KMS-11 (cell line): ENCODE measurements around the gene ECSCR.
A peak's percentile ranks its signal among the peaks of the same experiment; 100 is the strongest.

Experiments
- H2AFZ ChIP-seq: fragments of 200-600 bp; sonication (generic); 2 replicates; pipeline ENCODE4 v1.6.1; 2016; ENCODE audit warnings: antibody characterized with exemption, mixed run types, low read depth
- H3K27ac ChIP-seq: fragments of 200-600 bp; sonication (generic); 2 replicates; pipeline ENCODE4 v1.6.1; 2016; ENCODE audit warnings: mild to moderate bottlenecking, mixed run types
- H3K27me3 ChIP-seq: fragments of 200-600 bp; sonication (generic); 2 replicates; pipeline ENCODE4 v1.6.1; 2017; ENCODE audit warnings: mild to moderate bottlenecking, low read depth, mixed run types, moderate library complexity; ENCODE audit not compliant: insufficient read depth
- H3K36me3 ChIP-seq: fragments of 200-600 bp; sonication (generic); 2 replicates; pipeline ENCODE4 v1.6.1; 2017; ENCODE audit warnings: mild to moderate bottlenecking, mixed run types; ENCODE audit not compliant: insufficient read depth
- H3K4me1 ChIP-seq: fragments of 200-600 bp; sonication (generic); 2 replicates; pipeline ENCODE4 v1.6.1; 2016; ENCODE audit warnings: mild to moderate bottlenecking, low read depth, mixed run types; ENCODE audit not compliant: poor library complexity, severe bottlenecking
- H3K4me2 ChIP-seq: fragments of 200-600 bp; sonication (generic); 2 replicates; pipeline ENCODE4 v1.7.0; 2016; ENCODE audit warnings: mild to moderate bottlenecking, mixed run types
- H3K4me3 ChIP-seq: fragments of 200-600 bp; sonication (generic); IDR thresholded peaks from 2 replicates; pipeline ENCODE4 v1.6.1; 2017; ENCODE audit warnings: low read depth, low read length, mixed read lengths; ENCODE audit not compliant: insufficient read depth
- H3K79me2 ChIP-seq: fragments of 200-600 bp; sonication (generic); 2 replicates; pipeline ENCODE4 v1.6.1; 2016; ENCODE audit warnings: low read depth, mixed run types; ENCODE audit not compliant: insufficient read depth
- H3K9ac ChIP-seq: fragments of 200-600 bp; sonication (generic); 2 replicates; pipeline ENCODE4 v1.6.1; 2016; ENCODE audit warnings: mild to moderate bottlenecking, mixed run types
- H4K20me1 ChIP-seq: fragments of 200-600 bp; sonication (generic); 2 replicates; pipeline ENCODE4 v1.6.1; 2016; ENCODE audit warnings: mild to moderate bottlenecking, mixed run types; ENCODE audit not compliant: insufficient read depth
- CTCF ChIP-seq: fragments of 200-600 bp; sonication (generic); conservative IDR thresholded peaks from 2 replicates; pipeline ENCODE4 v1.6.1; 2017; ENCODE audit warnings: low read depth, mild to moderate bottlenecking, antibody characterized with exemption, low read length, moderate library complexity, mixed read lengths

The ECSCR gene

GRCh38 chr5:139403787-139404483, 58.6 kb downstream of the ECSCR start, which contains the start of gene SPATA24:
SPATA24 (minus strand) TSS chr5:139404089; CDS start chr5:139404060, 29 bp downstream.
- H3K9ac ChIP-seq: peak within 1 kb of the TSS; percentile 56
- H3K36me3 ChIP-seq: no peaks in the 10 kb centered on the region
- TF ChIP-seq CTCF: no peak
- H3K4me2 ChIP-seq: peak within 1 kb of the TSS; percentile 73
- no peaks in the 10 kb centered on the region for H4K20me1 ChIP-seq
- peaks cover 24% of the 10 kb centered on the region for H3K4me1 ChIP-seq
- no peaks in the 10 kb centered on the region for H3K27me3 ChIP-seq
- H3K27ac ChIP-seq: peak within 1 kb of the TSS; percentile 75
- peak within 1 kb of the TSS; percentile 77 for H2AFZ ChIP-seq
- no peak within 1 kb of the TSS for H3K4me3 ChIP-seq
- no peaks in the 10 kb centered on the region for H3K79me2 ChIP-seq

GRCh38 chr5:139403418-139403786, 59.1 kb downstream of the ECSCR start:
- H3K27ac ChIP-seq: peak overlapping the region; percentile 75
- H3K4me1 ChIP-seq: peaks cover 24% of the 10 kb centered on the region
- no peak overlapping the region for H3K4me3 ChIP-seq
- peak overlapping the region; percentile 73 for H3K4me2 ChIP-seq
- H3K79me2 ChIP-seq: no peaks in the 10 kb centered on the region
- peak overlapping the region; percentile 56; the same call in 1 of the 2 replicates for H3K9ac ChIP-seq
- H4K20me1 ChIP-seq: no peaks in the 10 kb centered on the region
- H3K36me3 ChIP-seq: no peaks in the 10 kb centered on the region
- TF ChIP-seq CTCF: no peak
- peak overlapping the region; percentile 77; the same call in 1 of the 2 replicates for H2AFZ ChIP-seq
- H3K27me3 ChIP-seq: no peaks in the 10 kb centered on the region

GRCh38 chr5:139402561-139403158, 59.9 kb downstream of the ECSCR start:
- H4K20me1 ChIP-seq: no peaks in the 10 kb centered on the region
- H3K79me2 ChIP-seq: no peaks in the 10 kb centered on the region
- H3K4me2 ChIP-seq: peak overlapping the region; percentile 73
- H2AFZ ChIP-seq: no peak overlapping the region
- no peaks in the 10 kb centered on the region for H3K27me3 ChIP-seq
- H3K4me3 ChIP-seq: no peak overlapping the region
- peak overlapping the region; percentile 12; the same call in 1 of the 2 replicates for H3K27ac ChIP-seq
- peak; percentile 64 for TF ChIP-seq CTCF
- peaks cover 24% of the 10 kb centered on the region for H3K4me1 ChIP-seq
- no peak overlapping the region for H3K9ac ChIP-seq
- no peaks in the 10 kb centered on the region for H3K36me3 ChIP-seq

GRCh38 chr5:139401546-139401945, 61.0 kb downstream of the ECSCR start:
- H3K4me1 ChIP-seq: peaks cover 24% of the 10 kb centered on the region
- no peak overlapping the region for H3K9ac ChIP-seq
- no peak overlapping the region for H2AFZ ChIP-seq
- H3K4me3 ChIP-seq: no peak overlapping the region
- H3K79me2 ChIP-seq: no peaks in the 10 kb centered on the region
- no peak for TF ChIP-seq CTCF
- no peak overlapping the region for H3K4me2 ChIP-seq
- H3K27ac ChIP-seq: no peak overlapping the region
- no peaks in the 10 kb centered on the region for H3K36me3 ChIP-seq
- H3K27me3 ChIP-seq: no peaks in the 10 kb centered on the region
- no peaks in the 10 kb centered on the region for H4K20me1 ChIP-seq
